Tibial nerve (tissue), 4 donors: ENCODE measurements around the gene RELN.

ENCODE experiments used
- EP300 ChIP-seq, 2 donors: sonication (generic); formaldehyde crosslinking; IDR thresholded peaks; one replicate each; pipeline ENCODE4 v1.6.1; 2017; ENCODE audit warnings: antibody characterized with exemption in 2 of 2, mild to moderate bottlenecking in 1 of 2
- POLR2A ChIP-seq, 2 donors: fragments of 450-650 bp; IDR thresholded peaks; one replicate each; pipeline ENCODE4 v1.6.1; 2017; ENCODE audit warnings: antibody characterized with exemption in 2 of 2, mild to moderate bottlenecking in 2 of 2, moderate library complexity in 2 of 2
- TF ChIP-seq, protein P1 (sequence below), 5 experiments: fragments of 200-600 bp in 3 of 5; fragments of 450-650 bp in 2 of 5; sonication (generic) in 3 of 5; IDR thresholded peaks; one replicate each; pipeline ENCODE4 v1.5.1; 2016 to 2019; ENCODE audit warnings: antibody characterized with exemption in 5 of 5, mild to moderate bottlenecking in 3 of 5, moderate library complexity in 2 of 5

DNA sequence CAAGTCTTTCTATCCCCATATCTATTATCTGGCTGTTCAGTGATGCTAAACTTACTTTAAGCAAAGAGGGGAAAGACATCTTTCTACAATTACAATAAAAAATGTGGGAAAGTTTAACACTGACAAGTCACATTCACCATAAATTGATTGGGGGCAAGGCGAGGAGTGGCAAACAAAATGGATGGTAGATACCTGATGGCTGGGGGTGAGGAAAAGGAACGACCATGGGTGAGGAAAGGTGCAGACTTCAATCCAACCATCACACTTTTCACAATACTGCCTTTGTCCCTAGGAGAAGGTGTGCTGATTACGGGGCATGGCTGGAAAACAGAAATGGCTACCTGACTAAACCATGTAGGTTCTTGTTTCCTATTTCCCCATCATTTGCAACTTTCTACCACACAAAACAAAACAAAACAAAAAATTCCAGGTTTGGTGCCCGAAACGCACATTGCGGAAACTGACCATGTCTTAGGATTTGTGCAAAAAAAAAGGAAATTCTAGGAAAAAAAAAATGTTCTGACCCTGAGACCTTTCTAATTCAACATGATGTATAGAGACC is 3.8 kb downstream of the RELN start:
- TF ChIP-seq, protein P1, sequence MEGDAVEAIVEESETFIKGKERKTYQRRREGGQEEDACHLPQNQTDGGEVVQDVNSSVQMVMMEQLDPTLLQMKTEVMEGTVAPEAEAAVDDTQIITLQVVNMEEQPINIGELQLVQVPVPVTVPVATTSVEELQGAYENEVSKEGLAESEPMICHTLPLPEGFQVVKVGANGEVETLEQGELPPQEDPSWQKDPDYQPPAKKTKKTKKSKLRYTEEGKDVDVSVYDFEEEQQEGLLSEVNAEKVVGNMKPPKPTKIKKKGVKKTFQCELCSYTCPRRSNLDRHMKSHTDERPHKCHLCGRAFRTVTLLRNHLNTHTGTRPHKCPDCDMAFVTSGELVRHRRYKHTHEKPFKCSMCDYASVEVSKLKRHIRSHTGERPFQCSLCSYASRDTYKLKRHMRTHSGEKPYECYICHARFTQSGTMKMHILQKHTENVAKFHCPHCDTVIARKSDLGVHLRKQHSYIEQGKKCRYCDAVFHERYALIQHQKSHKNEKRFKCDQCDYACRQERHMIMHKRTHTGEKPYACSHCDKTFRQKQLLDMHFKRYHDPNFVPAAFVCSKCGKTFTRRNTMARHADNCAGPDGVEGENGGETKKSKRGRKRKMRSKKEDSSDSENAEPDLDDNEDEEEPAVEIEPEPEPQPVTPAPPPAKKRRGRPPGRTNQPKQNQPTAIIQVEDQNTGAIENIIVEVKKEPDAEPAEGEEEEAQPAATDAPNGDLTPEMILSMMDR (IDR thresholded peaks at IDR 0.05), result no peak
- TF ChIP-seq POLR2A (IDR thresholded peaks at IDR 0.05), result no peak
- no peak for TF ChIP-seq EP300 (IDR thresholded peaks at IDR 0.05)
